AG09319 (cell line): ENCODE data around the gene IL32.

Experiments used
- DNase-seq: peaks from one replicate; pipeline ENCODE4 v3.0.0-alpha.2; 2010; ENCODE audit warnings: low read depth; ENCODE audit errors: extremely low read depth
- CTCF ChIP-seq: IDR thresholded peaks from 2 replicates; pipeline ENCODE4 v1.5.1; 2011; ENCODE audit warnings: low read depth, mild to moderate bottlenecking, inconsistent platforms, low read length, moderate library complexity

IL32 gene

DNA sequence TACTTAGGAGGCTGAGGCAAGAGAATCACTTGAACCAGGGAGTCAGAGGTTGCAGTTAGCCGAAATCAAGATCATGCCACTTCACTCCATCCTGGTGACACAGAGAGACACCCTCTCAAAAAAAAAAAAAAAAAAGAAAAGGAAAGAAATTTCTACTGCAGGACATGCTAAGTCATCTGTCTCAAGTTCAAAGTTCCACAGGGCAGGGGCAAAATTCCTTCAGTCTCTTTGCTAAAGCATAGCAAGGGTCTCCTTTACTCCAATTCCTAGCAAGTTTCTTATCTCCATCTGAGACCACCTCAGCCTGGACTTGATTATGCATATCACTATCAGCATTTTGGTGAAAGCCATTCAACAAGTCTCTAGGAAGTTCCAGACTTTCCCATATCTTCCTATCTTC, 19.1 kb downstream of the IL32 start:
- TF ChIP-seq CTCF = no peak

GRCh38 chr16:3084969-3085670, 19.7 kb downstream of the IL32 start:
- no peak for TF ChIP-seq CTCF
- no peak for DNase-seq

More for the DNA sequence above, 19.1 kb downstream of the IL32 start:
- no peak for DNase-seq

GRCh38 chr16:3085868-3086595, 20.6 kb downstream of the IL32 start:
- no peak for DNase-seq
- no peak for TF ChIP-seq CTCF

GRCh38 chr16:3086596-3087242, 21.3 kb downstream of the IL32 start:
- no peak for DNase-seq

DNA sequence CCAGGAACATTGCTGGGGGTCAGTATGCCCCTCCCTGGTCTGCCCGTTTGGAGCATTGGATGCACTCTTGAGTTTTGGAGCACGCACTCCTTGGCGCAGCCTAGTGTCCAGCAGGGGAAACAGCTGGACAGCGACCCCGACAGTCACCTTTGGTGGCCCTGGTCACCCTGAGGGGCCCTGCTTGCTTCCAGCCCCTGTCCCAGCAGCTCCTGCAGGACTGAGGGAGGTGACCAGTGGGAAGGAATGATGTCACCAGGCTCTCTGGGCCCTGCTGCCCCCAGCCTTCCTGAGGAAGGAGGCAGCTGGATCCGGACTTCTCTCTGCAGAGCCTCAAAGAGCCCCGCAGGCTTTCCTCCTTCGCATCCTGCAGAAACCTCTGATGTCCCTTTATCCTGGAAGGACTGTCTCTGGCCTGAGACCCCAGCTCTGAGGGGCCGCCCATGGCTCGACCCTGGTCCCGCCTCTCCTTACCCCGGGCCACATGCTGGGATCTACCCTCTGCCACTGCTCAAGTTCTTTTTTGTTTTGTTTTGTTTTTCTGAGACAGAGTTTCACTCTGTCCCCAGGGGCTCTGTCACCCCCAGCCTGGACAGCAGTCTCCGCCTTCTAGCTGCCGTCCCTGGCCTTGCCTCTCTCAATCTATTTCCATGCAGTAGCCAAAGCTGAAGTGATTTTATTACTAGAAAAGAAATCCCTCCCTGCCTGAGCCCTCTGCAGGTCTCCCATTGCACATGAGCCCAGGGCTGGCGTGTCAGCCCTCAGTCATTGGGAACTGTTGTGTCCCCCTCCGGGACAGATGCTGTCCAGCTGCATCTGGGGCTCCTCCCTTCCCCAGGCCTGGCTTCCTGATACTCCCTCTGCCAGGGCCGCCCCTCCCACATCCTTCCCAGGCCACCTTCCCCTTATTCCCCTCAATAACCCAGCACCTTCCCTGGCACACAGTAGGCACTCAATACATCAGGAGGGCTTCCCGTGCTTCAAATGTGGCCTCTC, 22.1 kb downstream of the IL32 start:
- peak; percentile 36 for TF ChIP-seq CTCF
- DNase-seq = no peak

More at GRCh38 chr16:3086596-3087242, 21.3 kb downstream of the IL32 start:
- no peak for TF ChIP-seq CTCF

DNA sequence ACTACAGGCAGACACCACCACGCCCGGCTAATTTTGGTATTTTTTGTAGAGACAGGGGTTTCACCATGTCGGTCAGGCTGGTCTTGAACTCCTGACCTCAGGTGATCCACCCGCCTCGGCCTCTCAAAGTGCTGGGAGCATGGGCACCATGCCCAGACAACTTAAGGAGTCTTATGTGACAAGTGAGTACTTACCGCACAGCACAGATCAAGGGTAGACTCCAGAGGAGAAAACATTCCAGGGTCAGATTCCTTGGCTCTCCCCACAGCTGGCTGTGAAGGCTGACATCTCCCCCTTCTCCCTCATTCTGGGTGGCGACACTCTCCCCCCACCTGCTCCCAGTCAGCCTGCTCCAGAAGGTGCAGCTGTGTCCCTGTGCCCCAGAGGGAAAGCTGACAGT, 23.0 kb downstream of the IL32 start:
- no peak for DNase-seq
- no peak for TF ChIP-seq CTCF
